ENCODE measurements around the gene ARID5B.
"Not testable (repeated sequence)": the region's sequence is repeated elsewhere in the genome, so short reads cannot be mapped to it uniquely, and the experiment has no call there.

ARID5B gene

DNA sequence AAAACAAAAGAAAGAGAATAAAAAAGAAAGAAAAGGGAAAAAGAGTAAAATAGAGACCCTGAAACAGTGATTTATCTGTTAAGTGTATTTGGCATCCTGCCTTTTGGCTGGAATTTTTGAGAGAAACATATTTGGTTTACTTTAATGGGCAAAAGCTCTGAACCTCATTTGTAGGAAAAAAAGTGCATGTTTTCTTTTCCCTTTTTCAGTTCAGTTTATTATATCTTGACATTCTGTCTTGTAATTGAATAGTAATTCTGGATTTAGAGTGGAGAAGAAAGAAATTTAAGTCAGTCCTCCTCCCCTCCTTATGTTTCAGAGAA lies 69.5 kb downstream of the ARID5B start:
- no peak for DNase-seq

DNA sequence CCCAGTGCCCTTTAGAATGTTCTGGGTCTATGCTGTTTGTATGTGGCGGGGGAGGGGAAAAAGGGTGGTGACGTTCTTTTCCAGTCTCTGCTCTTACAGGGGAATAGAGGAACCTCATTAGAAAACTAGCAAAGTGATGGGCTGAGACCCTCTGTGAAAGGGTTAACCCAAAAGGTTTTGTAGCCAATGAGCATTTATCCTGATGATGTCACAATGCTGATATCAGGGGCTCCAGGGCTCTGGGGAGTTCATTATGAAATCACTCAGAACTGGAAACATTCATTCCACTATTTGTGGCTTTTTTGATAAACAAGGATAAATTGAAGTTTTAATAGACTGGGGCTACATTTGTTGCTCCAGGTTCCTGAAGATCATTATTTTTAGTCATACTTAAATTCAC lies 71.7 kb downstream of the ARID5B start:
- no peak for DNase-seq

DNA sequence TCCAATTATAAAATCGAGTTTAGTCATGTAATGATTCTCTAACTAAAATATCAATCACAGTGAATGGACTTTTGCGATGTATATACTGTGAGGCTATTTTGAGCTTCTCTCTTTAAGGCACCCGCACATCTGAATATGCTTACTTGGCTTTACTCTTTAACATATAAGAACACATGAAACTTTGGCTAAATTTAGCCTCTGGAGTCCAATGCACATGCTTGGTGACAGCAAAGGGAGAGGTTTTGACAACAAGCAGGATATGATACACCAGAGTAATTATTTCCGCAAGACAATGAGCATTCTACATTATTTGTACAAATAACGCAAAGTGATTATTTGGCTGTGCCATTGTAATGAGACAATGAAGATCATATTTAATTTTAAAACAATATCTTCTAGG lies 72.4 kb downstream of the ARID5B start:
- no peak for DNase-seq

DNA sequence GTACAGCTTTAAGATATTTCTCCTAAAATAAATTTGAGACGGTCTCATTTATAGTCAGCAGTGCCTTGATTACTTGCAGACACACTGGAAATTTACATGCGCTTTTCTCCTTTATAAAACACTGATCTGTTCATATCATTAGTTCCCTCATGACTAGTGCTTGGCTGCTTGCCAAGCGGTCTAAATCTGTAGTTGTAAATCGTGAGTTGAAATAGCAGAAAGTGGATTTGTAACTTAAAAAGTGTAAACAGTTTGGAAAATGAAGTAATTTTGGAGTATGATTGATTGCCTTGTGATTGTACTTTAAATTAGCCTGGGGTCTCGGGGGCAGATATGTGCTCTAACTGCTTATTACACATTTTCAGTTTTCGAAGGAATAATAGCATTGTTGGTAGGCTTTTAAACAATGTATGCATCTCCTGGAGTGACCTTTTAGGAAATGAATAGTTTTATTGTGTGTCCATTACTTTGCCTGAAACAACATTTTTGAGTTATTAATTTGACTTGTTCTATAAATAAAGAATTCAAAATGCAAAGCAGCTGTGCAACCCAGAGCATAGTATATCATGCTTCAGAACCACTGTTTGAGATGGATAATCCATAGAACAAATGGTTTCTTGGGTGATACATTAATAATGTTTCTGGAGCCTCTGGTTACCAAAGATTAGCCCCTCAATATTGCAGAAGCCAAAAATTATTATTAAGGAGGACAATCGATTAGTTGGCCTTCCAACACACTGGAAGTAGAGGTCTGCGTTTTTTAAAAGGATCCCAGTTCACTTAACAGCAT lies 73.3 kb downstream of the ARID5B start:
- DNase-seq, result no peak

DNA sequence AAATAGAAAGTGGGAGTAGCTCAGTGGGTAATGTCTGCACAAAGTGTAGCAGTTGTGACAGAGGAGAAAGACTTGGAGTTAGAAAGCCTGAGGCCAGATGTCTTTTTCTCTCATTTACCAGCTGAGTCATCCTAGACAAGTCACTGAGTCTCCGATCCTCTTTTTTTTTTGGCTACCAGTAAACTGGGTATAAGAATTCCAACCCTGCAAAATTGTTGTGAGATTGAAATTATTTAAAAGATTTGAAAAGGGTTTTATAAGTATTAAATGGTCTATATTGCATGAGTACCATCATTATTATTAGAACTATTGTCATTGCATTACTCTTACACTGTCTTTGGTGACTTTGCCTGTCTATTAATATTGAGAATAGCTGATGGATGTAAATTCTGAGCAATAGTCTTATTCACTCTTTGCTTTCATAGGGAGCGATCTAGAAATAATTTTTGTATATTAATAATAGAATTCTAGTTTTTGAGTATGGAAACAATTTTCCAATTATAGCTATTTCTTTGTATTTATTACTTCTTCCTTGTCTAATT lies 74.0 kb downstream of the ARID5B start:
- no peak for DNase-seq

DNA sequence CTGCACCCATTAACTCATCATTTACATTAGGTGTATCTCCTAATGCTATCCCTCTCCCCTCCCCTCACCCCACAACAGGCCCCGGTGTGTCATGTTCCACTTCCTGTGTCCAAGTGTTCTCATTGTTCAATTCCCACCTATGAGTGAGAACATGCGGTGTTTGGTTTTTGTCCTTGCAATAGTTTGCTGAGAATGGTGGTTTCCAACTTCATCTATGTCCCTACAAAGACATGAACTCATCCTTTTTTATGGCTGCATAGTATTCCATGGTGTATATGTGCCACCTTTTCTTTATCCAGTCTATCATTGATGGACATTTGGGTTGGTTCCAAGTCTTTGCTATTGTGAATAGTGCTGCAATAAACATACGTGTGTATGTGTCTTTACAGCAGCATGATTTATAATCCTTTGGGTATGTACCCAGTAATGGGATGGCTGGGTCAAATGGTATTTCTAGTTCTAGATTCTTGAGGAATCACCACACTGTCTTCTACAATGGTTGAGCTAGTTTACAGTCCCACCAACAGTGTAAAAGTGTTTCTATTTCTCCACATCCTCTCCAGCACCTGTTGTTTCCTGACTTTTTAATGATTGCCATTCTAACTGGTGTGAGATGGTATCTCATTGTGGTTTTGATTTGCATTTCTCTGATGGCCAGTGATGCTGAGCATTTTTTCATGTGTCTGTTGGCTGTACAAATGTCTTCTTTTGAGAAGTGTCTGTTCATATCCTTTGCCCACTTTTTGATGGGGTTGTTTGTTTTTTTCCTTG lies 75.6 kb downstream of the ARID5B start:
- not testable (repeated sequence) for DNase-seq

DNA sequence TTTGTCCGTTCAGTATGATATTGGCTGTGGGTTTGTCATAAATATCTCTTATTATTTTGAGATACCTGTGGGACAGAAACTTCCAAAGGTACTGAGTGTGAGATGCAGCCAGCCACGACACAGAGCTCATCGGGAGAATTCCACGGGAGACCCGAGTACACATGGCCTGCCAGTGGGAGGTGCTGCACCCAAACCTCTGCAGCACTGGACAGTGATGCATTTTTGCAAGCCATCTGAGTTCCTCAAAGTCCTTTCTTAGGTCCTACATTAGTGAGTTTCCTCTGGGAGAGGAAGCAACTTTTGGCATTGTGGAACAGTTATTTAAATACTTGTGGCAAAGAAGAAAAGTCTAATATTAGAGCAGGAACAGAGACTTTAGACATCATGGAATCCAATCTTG lies 77.5 kb downstream of the ARID5B start:
- DNase-seq, result no peak

DNA sequence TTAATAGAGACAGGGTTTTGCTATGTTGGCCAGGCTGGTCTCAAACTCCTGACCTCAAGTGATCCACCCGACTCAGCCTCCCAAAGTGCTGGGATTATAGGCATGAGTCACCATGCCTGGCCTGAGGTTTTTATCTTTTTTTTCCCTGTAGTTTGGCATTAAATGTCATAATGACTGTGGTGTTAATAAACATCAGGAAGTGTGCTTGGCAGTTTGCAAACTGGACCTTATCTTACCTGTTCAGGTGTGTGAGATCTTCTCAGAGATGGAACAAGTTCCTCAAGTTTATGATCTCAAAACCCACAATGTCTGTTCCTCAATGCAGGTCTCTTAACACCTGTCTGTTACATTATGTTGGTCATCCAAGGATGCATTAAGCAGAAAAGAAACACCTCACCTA lies 80.0 kb downstream of the ARID5B start:
- DNase-seq, result no peak

DNA sequence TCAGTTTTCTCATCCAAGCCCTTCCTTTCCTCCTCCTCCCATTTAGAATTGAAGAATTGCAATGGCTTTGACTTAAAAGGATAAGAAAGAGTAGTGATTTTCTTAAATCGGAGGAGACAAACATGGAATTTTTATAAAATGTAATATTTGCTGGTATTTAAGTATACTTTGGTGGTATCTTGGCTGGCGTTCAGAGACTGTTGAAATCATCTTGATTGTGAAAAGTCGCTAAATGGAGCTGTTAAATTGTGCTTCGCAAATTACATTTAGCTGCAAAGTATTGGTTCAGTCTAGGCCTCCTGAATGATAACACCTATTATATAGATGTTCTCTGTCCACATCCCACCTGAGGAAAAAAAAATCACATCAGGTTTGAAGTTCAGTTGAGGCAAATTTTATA lies 81.8 kb downstream of the ARID5B start:
- DNase-seq, result no peak

DNA sequence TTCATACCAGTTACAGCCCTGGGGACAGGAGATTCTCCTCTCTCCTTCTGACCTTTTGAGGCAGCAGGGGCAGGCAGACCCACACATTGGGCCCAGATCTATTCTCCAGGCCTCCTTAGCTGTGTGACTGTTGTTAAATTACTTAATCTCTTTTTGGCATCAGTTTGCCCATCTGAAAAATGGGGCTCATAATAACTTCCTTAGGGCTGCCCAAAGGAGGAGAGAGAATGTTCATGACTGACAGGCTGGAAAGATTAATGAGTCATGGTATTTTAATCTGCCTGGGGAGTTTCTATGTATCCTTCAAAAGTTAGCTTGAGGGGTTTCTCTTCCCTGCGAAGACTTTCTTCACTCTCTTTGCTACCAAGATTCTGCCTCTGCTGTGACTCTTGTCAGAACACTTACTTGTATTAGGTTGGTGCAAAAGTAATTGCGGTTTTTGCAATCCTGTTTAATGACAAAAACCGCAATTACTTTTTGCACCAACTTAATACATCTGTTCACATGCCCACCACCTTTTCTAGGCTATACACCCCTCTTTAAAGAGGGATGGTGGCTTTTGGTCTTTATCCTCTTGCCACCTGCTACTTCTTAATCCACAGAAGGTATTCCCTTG lies 83.4 kb downstream of the ARID5B start:
- DNase-seq, result no peak

DNA sequence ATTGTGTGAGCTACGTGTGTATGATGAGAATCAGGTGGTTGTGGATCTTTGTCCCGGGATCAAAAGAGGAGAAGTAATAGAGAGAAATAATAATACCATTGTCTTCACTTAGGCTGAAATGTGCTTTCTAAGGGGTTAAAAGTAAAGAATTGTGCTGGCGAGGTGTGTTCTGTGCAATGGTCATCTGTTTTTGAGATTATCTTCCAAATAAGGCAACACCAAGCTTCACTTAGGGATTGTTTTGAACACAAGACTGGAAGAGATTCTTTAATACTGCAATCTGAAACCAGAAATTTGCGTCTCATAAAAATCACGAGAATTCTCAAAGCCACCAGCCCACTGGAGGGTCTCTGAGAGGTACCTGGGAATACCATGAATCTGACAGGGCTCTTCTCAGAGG lies 84.2 kb downstream of the ARID5B start:
- DNase-seq, result no peak

DNA sequence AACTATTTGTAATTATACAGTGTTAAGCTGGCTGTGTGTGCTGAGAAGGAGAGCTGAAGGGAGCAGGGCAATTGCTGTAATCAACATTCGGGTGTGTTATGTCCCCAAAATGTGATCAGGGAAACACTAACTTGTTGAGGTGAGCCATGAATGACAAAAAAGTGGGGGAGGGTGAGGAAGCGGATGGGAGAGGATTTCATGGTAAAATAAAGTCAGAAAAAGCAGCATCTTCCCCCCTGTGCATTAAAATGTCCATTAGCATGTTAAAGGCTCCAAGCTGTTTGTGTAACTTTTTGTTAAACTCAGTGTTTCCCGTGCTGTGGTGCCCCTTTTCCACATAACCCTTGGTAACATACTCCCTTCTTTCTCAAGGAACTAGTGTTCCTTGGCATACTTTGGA lies 84.9 kb downstream of the ARID5B start:
- no peak for DNase-seq

DNA sequence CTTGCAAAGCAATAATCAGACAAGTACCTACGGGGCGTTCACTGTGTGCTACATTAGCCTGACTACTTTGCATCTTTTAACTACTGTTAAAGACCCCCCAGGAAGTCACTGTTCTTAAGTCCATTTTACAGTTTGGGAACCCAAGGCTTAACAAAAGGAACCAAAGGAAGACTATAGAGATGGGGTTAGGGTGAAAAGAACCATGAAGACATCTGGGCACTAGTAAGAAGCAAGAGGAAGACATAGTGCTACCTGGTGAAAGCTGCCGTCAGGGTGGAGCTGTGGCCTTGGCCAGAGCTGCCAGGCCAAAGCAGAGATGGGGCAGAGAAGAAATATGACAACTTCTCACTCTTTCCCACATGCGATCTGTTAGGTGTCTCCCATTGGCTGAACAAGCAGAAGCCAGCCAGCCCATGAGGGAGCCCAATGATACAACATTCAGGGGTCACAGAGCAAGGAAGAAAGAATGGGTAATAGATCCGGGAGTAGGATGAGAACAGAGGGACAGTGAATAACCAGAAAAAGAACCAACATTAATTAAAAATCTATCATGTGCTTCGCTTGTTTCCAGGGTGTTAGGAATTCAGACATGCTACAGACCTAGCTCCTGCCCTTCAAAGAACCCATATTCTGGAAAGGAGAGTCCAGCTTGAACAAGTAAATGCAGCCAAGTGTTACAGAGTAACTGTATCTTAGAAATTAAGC lies 85.4 kb downstream of the ARID5B start:
- no peak for DNase-seq

DNA sequence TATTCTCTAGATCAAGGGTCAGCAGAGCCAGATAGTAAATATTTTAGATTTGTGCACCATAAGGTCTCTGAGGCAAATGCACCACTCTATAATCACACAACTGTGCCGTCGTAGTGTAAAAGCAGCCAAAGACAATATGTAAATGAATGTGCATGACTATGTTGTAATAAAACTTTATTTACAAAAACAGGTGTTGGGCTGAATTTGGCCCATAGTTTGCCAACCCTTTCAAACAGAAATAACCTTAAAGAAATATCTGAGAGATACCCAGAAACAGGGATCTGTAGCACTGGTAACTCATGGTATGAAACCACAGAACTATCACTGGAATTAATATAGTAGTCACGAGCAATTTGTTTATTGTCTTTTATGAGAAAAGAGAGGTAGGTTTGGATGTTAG lies 86.0 kb downstream of the ARID5B start:
- DNase-seq, result no peak

DNA sequence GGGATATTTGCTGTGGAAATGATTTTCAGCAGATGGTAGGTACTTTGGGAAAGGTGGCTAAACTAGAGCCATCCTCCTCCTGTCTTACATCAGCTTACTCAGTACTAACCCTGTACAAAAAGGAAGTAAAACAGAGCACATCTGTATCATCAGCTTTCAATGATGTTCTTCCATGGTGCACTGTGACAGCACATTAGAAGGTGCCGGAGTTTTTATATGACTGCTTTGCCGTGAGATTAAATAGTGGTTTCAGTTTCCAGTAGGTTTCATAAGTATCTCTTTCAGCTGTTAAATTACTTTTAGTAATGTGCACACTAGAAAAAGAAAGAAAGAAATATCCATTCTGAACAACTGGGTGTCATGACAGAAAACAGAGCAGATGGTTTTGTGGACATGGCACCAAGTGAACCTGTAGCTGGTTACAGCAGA lies 86.5 kb downstream of the ARID5B start:
- DNase-seq, result no peak

DNA sequence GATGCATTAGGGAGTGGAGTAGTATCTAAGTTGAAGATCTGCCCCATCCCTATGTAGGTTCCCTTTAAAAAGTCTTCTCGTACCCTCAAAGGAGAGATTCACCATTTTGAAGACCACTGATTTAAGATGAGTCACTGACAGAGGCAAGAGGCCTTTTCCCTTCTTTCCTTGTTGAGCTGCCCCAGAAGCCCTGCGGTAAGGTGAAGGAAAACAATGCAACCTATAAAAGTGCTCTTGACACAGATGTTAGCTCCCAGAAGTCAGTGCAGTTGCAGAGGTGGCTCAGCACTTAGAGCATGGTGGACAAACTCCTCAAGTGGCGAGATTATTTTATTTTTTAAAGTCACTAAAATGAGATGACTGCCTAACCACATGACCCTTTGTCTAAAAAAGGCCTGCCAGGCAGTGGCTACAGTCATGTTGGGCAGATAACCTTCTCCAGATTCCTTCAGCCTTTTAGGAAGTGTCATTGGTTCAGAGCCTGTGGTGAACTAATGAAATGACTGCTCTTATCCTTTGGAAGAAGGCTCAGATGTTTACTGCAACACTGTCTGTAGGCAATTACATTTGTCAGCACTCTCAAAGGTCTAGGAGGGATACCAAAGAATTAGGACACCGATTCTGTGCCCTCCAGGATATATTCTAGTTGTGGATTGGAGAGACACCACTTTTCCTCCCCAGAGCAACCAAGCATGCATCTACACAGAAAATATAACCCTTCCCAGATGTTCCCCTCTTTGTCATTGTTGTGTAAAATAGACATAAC lies 88.7 kb downstream of the ARID5B start:
- DNase-seq, result no peak

DNA sequence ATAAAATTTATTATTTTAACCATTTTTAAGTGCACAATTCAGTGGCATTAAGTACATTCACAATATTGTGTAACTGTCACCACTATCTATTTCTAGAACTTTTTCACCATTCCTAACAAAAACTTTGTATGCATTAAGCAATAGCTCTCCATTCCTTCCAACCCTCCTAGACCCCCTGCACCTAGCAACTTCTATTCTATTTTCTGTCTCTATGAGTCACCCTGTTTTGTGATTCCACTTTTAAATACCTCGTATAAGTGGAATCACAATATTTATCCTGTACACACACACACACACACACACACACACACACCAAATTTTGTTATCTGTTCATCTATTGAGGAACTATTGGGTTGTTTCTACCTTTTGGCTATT lies 89.2 kb downstream of the ARID5B start:
- no peak for DNase-seq

DNA sequence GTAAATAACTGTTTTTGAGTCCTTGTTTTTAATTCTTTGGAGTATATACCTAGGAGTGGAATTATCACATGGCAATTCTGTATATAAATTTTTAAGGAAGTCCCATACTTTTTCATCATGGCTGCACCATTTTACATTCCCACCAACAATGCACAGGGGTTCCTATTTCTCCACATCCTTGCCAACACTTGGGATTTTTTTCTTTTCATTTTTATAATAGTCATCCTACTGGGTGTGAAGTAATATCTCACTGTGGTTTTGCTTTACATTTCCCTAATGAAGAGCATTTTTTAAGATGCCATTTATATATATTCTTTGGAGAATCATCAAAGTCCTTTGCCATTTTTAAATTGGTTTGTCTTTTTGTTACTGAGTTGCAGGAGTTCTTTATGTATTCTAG lies 89.7 kb downstream of the ARID5B start:
- DNase-seq, result no peak

DNA sequence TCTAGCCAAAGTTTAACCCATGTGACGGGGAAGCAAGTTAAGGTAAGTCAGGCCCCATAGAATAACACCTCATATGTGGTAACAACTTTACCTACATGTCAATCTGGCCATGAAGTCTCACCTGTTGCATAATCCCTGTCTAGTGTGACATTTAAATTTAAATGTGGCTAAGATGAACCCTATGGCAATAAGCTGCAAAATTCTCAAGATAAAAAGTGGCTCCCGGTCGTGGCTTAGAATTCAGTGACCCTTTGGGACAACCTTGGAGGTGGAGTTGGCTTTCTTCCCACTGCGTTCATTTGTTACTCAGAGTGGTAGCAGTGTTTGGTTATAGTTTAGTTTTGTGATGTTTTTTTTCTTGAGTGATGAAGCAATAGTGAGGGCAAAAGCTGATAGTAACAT lies 90.6 kb downstream of the ARID5B start:
- no peak for DNase-seq

DNA sequence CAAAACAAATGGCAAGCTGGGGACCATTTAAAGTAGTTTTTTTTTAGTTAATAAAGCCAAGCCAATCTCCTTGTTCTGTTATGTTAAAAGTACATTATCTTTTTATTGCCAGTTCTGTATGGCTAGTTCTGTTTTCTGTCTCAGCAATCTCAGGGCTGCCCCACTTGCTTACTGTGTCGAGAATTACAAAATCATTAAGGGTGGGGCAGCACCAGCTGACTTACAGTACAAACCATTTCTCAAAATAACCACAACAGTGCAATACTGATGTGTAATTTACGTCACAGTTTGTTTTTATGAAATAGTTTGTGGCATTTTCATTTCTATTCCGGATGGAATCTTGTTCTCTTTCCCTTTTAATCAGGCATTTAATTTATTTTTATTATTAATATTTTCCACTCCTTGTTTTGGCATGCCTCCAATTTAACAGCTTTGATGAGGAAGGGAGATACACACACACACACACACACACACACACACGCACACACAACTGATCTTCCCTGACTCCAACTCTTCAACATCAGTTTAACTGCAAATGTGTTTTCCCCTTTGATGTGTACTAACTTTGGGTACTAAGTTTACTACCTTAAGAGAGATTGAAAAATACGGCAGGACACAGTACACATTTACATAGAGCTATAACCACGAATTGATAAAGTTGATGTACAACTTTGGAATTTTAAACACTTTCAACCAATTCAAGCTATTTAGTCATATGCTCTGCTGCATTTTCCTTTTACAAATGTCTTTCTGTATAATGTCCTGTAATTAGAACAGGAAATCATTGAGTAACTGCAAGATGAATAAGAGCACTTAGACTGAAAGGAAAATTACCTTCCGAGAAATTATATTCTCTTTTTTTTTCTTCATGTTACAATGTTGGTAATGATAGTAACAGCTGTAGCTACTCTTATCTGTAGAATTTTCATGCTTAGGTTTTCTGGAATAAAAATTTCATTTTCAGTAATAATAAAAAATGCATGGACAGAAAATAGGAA lies 91.5 kb downstream of the ARID5B start:
- DNase-seq, result no peak
